K562 treated with DMSO at 1 percent for 12 hours (cell line): ENCODE results near the gene MFAP3. TPM values are rescaled to one million over a fixed set of nuclear protein-coding genes. Genes with fewer than 3 reads are reported as not detected.

Experiments
- total RNA-seq: library from RNA; unstranded; fragments of 300-600 nt; gene quantifications from 2 replicates; pipeline ENCODE4 v1.2.3, GENCODE V29; 2022; ENCODE audit not compliant: insufficient read depth

MFAP3 gene
- total RNA-seq: 2.5 and 31.6 TPM in 2 replicates

DNA sequence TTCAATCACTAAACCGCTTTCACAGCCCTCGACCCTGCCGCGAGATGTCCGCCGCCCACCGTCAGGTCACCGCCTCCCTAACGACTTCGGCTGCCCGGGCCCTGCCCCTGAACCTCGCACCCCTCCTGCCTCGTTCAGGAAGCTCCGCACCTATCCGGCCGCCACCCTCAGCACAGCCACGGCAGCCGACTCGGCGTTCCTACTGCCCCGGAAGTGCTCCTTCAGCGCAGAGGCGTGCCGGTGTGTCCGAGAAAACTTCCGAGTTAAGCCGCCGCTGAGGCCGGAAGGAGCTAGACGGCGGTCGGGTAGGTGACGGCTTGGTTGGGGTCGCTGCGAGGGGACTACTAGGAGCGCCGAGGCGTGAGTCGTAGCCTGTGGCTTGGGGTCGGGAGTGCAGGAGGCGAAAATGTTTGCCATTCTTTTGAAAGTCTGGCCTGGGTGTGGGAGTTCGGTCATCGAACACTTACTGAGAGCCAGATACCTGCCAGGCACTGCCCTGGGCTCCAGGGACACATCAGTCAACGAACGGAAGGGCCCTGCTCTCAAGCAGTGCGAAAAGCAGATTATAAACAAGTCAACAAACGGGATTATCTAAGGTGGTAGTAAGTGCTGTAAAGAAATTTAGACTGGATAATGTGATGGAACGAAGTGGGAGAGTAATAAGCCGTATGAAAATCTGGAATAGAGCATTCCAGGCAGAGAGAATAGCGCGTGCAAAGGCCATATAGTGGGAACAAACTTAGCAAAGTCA lies at the start of gene MFAP3, which contains the start of gene FAM114A2:
TSS of gene MFAP3 (plus strand) at position 261 of the 751 bp plus-strand sequence. CDS start 10,756 bp downstream, outside the sequence.
TSS of gene FAM114A2 (minus strand) at position 204 of the 751 bp plus-strand sequence. CDS start 3,957 bp downstream, outside the sequence.

Other genes with a start within 250 kb of the MFAP3 start
- 14.1 and 18.1 TPM in 2 replicates for gene FAM114A2, start 57 bp upstream of the MFAP3 start, total RNA-seq
- gene GALNT10, start 151.8 kb downstream of the MFAP3 start, total RNA-seq: 6.2 and 19.0 TPM in 2 replicates